Neutrophil (primary cell): ENCODE data around the gene EDIL3.

ENCODE experiments used
- H3K27ac ChIP-seq: fragments of 200-600 bp; sonication (generic); 2 replicates; pipeline ENCODE4 v1.5.1; 2016; ENCODE audit warnings: mild to moderate bottlenecking, moderate library complexity
- H3K27me3 ChIP-seq: fragments of 200-600 bp; sonication (generic); 2 replicates; pipeline ENCODE4 v1.6.0; 2016; ENCODE audit warnings: mild to moderate bottlenecking
- H3K36me3 ChIP-seq: fragments of 200-600 bp; sonication (generic); 2 replicates; pipeline ENCODE4 v1.5.1; 2017
- H3K4me1 ChIP-seq, 2 experiments: fragments of 200-600 bp in 1 of 2; sonication (generic) in 1 of 2; 1 replicate in 1 of 2; 2 replicates in 1 of 2; pipeline versions ENCODE4 v1.5.1 to v1.6.1; 2013 to 2016; ENCODE audit warnings: low read depth in 1 of 2, low read length in 1 of 2, mild to moderate bottlenecking in 1 of 2, moderate library complexity in 1 of 2; ENCODE audit not compliant: control insufficient read depth in 1 of 2, insufficient read depth in 1 of 2
- H3K4me3 ChIP-seq, 2 experiments: fragments of 200-600 bp in 1 of 2; sonication (generic) in 1 of 2; 1 replicate in 1 of 2; 2 replicates in 1 of 2; pipeline ENCODE4 v1.5.1; 2013 to 2016; ENCODE audit warnings: low read depth in 1 of 2, low read length in 1 of 2, mild to moderate bottlenecking in 1 of 2, moderate library complexity in 1 of 2
- H3K9me3 ChIP-seq: fragments of 200-600 bp; sonication (generic); 2 replicates; pipeline ENCODE4 v1.5.1; 2016
- TF ChIP-seq, protein P1 (sequence below): fragments of 200-600 bp; sonication (generic); IDR thresholded peaks from 2 replicates; pipeline ENCODE4 v1.5.1; 2016; ENCODE audit warnings: antibody characterized with exemption

The EDIL3 gene

DNA sequence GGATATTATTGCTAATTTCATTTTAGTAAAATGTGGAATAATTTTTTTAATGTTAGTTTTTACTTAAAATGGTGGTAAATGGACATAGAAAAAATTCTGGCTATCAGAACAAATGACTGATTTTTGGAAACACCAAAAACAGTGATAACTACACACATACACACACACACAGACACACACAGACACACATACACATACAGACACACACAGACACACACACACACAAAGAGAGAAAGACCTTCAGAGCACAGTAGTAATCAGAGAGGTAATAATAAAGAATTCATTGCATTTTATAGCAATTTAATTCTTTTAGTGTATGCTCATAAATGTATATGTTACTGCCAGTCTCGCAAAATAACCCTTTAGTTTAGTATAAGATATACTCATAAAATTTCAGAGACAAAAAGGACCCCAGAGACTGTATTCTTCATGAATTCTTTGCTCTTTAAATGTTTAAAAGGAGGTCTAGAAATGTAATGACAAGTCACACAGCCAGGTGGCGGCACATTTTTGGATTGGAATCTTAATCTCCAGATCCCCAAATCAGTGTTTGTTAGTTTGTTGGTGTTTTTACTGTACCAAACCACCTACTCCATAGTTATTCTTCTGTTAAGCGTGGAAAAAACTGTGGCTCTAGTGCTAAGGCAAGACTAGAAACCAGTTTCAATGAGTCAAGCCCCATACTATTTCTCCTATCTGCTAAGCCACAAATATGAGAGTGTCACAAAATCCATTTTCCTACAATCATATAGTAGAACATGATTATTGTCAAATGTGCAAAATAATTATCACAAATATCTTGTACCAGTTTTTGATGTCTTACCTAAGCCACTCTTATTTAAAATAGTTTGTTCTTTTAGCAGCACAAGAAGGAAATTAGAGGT, 109.9 kb downstream of the EDIL3 start:
- no peak overlapping the region for H3K4me3 ChIP-seq
- TF ChIP-seq, protein P1, sequence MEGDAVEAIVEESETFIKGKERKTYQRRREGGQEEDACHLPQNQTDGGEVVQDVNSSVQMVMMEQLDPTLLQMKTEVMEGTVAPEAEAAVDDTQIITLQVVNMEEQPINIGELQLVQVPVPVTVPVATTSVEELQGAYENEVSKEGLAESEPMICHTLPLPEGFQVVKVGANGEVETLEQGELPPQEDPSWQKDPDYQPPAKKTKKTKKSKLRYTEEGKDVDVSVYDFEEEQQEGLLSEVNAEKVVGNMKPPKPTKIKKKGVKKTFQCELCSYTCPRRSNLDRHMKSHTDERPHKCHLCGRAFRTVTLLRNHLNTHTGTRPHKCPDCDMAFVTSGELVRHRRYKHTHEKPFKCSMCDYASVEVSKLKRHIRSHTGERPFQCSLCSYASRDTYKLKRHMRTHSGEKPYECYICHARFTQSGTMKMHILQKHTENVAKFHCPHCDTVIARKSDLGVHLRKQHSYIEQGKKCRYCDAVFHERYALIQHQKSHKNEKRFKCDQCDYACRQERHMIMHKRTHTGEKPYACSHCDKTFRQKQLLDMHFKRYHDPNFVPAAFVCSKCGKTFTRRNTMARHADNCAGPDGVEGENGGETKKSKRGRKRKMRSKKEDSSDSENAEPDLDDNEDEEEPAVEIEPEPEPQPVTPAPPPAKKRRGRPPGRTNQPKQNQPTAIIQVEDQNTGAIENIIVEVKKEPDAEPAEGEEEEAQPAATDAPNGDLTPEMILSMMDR = no peak

DNA sequence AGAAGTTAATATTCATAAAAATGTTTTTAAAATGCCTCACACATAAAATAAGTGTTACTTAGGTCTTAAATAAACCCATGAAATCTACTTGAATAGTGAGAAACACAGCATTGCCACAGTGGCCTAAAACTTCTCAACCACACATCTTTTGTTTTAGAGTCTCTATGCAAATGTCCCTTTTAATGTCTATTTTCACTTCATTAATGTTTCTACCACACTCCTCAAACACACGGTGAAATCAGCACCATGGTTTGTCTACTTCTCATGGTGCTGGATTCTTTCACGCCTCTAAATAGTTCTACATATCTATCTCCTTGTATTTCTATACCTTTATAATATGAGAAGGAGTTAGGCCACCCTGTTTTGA, 111.2 kb downstream of the EDIL3 start:
- H3K36me3 ChIP-seq = no peaks in the 10 kb centered on the region
- H3K9me3 ChIP-seq = no peaks in the 10 kb centered on the region
- H3K4me3 ChIP-seq = no peak overlapping the region
- TF ChIP-seq, protein P1 = no peak
- H3K27me3 ChIP-seq = no peaks in the 10 kb centered on the region
- H3K4me1 ChIP-seq = no peaks in the 10 kb centered on the region
- H3K27ac ChIP-seq = no peak overlapping the region

More for the DNA sequence above, 109.9 kb downstream of the EDIL3 start:
- H3K27me3 ChIP-seq = no peaks in the 10 kb centered on the region
- H3K27ac ChIP-seq = no peak overlapping the region
- no peaks in the 10 kb centered on the region for H3K9me3 ChIP-seq
- H3K36me3 ChIP-seq = no peaks in the 10 kb centered on the region
- H3K4me1 ChIP-seq = no peaks in the 10 kb centered on the region

DNA sequence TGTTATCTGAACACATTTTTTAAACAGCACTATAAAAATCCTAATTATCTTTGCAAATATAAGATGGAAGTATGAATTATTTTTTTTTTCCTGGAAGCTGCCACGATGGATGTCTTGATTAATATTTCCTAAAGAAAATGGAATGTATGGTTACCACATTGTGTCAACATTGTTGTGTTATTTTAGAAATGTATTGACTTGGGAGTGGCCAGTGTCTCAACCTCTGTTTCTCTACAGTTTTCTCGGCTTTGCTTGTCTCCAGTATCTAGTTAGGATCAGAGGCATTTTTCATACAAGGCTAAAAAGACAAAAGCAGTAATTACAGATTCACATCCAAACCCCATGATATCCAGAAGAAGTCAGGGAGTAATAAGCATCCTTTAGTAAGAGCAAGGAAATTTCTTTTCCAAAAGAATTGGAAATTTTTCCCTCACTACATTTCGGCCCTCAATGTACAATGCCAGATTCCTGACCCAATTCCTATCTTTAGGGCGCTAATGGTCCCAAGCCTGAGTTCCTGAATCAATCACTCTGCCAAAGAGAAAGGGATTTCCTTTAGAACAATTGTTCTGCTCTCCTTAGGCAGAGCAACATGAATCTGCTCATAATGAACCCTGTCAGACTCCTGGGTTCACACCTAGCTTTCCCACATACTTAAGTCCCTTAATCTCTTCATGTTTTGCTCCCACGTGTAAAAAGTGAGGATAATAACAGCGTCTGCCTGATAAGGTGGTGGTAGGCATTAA, 111.7 kb downstream of the EDIL3 start:
- TF ChIP-seq, protein P1 = no peak
- no peaks in the 10 kb centered on the region for H3K9me3 ChIP-seq
- H3K27ac ChIP-seq = no peak overlapping the region
- no peak overlapping the region for H3K4me3 ChIP-seq
- H3K36me3 ChIP-seq = no peaks in the 10 kb centered on the region
- no peaks in the 10 kb centered on the region for H3K4me1 ChIP-seq
- no peaks in the 10 kb centered on the region for H3K27me3 ChIP-seq

DNA sequence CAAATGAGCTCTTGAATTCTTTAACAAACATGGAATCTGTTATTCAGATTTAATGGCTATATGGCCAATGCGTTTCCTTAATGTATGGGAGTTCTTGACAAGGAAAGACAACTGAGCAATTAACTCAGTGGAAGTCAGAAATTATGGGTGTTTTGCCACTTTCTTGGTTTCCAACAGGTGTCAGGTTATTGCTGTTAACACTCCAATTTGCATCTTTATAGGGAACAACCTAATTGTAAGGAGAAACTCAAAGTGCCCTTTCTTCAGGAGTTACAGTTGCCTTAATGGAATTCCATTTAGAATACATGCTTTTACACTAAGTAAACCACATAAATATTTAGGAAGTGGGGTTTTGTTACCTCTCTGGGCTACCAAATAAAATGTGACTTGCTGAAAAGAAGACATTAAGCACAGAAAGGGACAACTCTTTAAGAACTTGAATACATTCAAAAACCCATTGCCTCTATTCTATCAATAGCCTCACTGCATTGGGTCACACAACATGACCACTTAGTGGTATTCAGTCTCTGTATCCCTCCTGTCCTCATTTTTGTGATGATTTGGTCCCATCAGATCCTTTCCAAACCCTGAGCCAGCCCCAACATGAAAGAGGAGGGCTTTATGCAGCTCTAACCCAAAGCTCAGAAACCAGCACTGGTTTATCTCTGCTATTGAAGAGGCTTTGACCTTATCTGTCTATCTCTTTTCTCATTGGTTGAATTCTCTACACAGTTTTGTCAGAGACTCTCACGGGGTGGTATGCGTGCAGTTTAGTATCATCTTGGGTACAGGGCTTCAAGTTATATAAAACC, 118.7 kb downstream of the EDIL3 start:
- H3K4me1 ChIP-seq = no peaks in the 10 kb centered on the region
- TF ChIP-seq, protein P1 = no peak
- H3K36me3 ChIP-seq = no peaks in the 10 kb centered on the region
- no peak overlapping the region for H3K4me3 ChIP-seq
- no peaks in the 10 kb centered on the region for H3K9me3 ChIP-seq
- H3K27ac ChIP-seq = no peak overlapping the region
- H3K27me3 ChIP-seq = no peaks in the 10 kb centered on the region

DNA sequence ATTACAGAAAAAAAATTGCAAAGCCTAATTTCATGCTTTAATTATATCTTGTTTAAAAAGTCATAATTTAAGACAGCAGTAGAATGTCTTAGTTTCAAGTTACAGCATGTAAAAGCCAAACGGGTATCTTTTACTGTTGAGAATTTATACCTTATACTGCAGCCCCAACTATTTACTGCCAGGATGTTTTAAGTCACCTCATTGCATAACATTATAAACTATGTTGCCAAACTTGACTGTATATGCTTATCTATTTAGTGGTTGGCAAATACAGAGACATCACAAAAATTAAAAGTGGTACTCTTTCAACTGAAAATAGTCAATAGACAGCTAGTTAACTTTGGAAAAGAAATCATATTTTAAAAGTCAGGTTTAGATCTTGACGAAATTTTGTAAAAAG, 119.5 kb downstream of the EDIL3 start:
- TF ChIP-seq, protein P1 = no peak
- no peaks in the 10 kb centered on the region for H3K27me3 ChIP-seq
- no peak overlapping the region for H3K4me3 ChIP-seq
- no peak overlapping the region for H3K27ac ChIP-seq
- H3K4me1 ChIP-seq = no peaks in the 10 kb centered on the region
- no peaks in the 10 kb centered on the region for H3K36me3 ChIP-seq
- H3K9me3 ChIP-seq = no peaks in the 10 kb centered on the region
